SHP77 treated with DMSO at 0.1 percent for 48 hours (cell line): Measurements from ENCODE around the gene PDZK1IP1.
A peak's percentile ranks its signal among the peaks of the same experiment; 100 is the strongest.
"Not testable (repeated sequence)": the region's sequence is repeated elsewhere in the genome, so short reads cannot be mapped to it uniquely, and the experiment has no call there.

Experiments used
- DNase-seq: peaks from one replicate; lab custom pipeline; 2025; lab: John Stamatoyannopoulos, UW

Gene PDZK1IP1

DNA sequence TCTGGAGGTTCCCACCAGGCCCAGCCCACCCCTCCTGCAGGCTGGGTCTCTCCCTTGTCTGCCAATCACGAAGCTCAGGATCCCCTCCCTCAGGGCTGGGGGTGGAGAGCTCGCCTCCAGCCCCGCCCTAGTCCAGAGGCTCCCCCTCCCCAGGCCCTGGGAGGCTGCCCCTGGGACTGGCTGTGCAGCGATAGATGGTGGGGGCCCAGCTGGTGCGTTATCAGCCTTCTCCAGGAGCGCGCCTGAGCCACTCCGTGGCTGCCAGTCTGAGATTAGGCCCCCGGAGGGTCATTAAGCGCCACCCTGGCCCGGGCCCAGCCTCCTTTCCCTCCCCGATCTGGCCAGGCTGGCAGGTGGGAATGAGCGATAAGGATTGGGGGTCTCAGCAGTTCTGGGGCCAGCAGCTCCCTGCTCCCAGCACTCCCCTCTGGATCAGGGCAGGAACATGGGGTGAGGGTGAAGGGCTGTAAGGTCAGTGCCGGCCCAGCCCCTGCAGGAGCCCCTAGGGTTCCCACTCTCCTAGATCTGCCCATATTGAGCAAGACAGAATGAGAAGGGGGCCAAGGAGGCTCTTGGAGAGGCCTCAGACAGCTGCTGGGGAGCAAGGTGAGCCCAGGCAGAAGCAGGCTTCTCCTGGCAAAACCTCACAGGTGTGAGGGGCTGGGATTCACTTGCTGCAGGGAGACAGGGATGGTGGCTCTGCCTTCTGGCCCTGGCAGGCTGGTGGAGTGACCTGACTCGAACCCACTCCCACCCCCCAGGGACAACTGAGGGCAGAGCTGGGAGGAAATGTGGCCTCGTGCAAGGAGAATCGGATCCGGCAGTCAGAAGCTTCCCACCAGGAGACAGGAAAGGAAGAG is 8.5 kb downstream of the PDZK1IP1 start:
- no peak for DNase-seq

DNA sequence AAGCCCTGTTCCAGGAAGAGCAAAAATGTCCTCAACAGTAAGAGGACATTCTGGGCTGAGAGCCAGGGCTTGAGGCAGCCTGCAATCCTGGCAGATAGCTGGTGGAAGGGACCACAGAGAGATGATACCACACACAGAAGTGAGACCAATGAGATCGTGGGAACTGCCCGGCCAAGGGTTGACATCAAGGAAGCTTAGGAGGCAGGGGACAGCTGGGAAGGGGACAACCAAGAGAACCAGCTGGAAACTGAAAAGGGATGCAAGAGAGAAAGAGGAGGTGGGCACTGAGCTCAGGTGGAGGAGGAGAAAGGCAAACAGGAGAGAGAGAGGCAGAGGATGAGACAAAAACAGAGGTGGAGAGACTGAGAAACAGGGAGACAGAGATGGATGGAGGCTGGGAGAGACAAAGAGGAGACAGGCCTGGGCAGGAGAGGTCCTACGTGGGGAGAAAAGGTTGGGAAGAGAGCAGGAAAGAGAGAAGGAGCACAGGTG is 9.2 kb downstream of the PDZK1IP1 start:
- DNase-seq: no peak

DNA sequence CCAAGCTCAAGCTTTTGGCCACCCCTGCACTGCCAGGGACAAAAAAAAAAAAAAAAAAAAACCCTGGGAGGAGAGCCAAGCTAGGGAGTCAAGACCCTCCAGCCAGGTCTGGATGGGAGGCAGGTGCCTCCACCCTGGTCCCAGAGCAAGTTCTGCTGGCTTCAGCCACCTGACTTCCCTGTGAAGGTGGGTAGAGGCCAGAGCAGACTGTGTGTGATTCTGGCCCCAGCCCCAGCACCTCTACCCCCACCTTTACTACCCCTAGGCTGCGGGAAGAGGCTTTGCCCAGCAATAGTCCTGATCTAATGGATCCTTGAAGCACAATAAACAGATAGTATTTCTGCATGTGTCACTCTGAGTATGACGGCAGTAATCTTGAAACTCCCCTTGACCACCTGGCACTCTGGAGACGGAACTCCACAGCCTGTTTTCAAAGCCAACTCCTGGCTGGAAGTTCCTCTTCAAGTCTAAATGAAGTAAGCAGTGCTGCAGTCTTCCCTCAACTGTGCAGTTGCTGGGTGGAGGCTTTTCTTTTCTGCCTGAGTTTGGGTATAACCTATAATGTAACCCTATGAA is 9.8 kb downstream of the PDZK1IP1 start:
- no peak for DNase-seq

DNA sequence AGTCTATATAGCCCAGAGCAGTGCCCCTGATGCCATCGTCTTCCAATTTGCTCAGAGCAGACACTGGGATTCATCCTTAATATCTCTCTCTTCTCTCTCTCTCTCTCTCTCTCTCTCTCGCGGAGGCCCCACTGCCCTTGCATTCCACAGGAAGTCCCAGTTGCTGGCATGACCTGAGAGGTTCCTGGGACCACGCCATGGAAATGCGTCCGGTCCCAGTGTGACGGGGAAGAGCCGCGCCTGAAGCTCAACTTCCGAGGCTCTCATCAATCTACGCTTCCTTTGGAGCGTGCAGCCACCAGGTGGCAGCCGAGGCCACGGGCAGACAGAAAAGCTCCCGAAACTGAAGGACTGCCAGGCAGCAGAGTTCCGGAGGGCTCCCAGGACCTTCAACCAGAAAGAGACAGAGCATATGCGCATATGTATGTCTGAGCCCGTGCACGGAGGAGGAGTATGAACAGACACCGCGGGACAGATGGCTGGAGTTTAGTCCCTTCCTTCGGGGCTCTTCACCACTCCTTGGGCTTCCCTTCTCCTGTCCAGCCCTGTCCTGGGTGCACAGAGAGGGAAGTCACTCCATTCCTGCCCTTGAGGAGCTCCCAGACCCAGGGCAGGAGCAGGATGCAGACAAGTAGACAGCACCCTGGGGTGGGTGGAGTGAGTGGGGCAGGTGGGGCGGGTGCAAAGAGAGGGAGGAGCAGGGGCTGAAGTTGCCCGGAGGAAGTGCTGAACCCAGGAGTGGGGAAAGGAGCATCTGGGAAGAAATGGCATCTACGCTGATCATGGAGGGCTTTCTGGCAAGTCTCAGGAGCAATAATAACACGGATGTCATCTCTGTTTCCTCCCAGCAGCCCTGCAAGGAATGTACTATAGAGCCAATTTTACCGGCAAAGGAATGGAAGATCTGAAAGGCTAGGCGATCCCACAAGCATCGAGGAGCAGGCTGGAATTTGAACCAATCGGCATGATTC is 10.5 kb downstream of the PDZK1IP1 start:
- peak; percentile 62 for DNase-seq

DNA sequence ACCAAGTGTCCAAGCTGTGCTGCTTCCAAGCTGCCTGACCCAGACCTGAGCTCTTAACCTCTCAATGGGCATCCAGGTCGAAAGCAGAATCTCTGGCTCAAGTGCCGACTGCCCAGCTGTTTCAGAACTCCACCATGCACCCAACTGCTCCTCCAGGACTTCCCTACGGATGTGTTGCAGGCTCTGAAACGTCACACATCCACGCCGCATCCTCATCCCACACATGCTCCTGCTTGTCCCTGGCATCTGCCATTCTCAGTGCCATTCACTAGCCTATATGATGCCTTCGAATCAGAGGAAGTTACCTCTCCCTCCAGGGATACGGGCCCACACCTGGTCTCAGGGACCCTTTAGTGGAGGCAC is 11.2 kb downstream of the PDZK1IP1 start:
- DNase-seq: no peak

DNA sequence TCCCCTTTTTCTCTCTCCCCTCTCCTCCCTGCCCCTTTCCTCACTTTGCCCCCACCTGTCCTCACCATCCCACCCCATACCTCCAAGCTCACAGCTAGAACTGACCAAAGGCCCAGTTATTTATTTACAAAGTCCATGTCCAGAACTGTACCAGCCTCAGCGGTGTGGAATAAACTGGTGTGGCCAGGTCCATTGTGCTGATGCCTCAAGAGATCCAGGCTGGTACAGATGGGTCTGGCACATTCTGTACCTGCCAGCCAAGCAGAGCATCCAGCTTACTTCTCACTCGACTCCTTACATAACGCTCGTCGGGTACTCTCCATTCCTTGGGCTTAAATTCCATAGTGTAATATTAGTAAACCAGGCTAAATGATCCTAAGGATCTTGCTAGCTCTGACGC is 11.8 kb downstream of the PDZK1IP1 start:
- DNase-seq: no peak

DNA sequence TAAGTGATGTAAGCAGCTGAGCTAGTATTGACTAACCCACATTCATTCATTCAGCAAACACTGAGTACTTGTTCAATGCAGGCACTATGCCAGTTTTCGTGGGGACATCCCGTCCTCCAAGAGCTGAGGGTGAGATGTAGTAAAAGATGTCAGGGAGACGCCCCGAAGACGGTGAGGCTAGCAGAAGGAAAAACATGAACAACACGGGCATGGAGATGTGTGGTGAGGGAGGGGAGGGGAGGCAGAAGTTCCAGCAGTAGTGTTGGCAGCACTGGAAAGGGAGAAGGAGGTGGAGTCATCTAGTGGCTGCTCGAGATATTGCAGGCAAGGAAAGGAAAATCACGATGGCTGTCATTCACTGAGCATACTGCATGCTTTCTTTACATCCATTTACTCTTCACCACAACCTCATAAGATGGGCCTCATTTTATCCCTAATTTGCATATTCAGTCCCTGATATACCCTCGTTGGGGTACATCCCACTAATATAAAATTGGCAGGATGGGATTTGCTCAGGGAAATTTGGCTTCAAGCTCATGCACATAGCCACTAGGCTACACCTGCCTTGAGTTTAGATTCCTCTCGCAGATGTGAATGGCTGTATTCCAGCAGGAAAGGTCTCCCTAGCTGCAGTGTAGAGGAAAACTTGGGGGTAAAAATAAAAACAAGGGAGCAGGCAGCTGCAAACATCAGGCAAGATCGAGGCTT is 14.5 kb downstream of the PDZK1IP1 start:
- DNase-seq: no peak

DNA sequence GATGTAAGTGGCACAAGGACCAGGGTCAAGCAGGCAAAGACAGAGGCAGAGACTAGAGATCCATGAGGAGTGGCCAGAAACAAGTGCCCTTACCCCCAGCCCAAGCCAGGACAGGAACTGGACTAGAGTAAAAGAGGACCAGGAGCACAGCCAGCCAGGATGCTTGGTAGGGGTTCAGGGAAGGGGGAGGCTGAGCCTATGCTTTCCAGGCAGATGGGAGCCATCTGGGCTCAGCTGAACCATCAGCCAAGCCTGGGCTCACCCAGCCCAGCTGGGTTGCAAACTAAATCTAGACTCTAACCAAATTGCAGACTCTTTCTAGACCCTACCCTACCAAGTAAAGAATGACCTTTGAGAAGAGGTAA is 15.2 kb downstream of the PDZK1IP1 start:
- no peak for DNase-seq

DNA sequence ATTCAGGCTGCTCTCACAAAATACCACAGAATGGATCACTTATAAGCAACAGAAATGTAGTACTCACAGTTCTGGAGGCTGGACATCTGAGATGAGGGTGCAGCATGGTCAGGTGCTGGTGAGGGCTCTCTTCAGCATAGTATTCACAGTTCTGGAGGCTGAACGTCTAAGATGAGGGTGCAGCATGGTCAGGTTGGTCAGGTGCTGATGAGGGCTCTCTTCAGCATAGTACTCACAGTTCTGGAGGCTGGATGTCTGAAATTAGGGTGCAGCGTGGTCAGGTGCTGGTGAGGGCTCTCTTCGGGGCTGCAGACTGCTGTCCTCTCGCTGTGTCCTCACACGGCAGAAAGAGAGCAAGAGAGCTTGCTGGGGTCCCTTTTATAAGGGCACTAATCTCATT is 17.1 kb downstream of the PDZK1IP1 start:
- DNase-seq: no peak

DNA sequence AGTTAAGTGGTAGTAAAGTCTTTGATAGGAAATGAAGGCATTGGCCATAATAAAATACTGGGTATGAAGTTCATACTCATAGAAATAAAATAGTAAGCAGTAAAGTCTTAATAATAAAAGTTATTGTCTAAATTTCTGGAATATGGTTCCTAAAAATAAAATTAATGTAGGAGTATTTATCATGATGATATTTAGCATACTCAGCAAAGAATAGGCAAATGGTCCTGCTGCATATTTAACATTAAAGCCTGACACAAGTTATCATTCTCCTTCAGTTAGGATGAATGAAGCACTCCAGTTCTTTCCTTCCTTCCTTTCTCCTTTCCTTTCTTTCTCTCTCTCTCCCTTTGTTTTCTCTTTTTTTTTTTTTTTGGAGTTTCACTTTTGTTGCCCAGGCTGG is 25.3 kb downstream of the PDZK1IP1 start:
- DNase-seq: no peak

DNA sequence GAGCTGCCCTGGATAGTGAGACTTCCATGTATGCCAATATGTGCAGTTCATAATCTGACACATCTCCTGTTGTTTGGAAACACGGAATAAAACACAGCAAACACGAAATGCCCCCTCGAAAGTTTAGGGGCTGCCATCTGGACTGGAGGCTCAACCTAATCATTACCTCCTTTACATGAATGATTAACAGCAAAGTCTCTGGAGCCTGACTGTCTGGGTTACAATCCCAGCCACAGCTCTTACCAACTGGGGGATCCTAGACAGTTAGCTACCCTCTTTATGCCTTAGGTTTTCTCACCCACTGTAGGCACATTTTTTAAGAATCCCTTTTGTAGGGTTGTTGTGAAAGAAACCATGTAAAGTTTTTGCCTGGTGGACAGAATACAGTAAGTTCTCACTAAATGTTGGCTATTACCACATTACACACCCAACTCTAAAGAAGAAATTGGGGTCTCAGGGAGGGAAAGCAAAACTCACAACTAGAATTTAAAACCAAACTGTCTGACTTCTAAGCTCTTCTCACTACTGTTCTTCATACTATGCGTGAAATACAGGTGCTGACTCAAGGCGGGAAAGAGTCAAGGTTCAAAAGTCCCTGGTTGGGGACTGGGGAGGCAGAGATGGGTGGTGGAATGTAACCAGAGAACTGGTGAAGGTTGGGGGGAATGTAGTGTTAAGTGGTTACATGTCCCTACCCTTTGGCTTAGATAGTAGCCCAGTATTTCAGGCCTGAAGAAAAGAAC is 28.4 kb downstream of the PDZK1IP1 start:
- no peak for DNase-seq

DNA sequence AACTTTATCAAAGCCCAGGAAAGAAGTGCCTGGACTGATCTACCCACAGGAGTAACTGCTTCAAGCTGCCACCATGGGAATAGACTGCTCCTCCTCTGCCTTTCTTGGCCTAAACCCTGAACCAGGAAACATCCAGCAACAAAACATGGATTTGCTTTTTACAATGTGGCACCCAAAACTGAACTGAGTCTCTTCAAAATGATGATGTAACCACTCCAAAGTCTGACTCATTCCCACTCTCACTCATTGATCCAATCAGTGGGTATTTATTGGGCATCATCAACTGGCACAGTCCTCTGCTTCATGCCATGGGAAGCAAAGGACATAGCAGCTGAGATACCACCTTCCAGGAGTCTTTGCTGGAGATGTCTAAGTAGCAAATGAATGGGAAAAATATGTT is 29.1 kb downstream of the PDZK1IP1 start:
- no peak for DNase-seq

DNA sequence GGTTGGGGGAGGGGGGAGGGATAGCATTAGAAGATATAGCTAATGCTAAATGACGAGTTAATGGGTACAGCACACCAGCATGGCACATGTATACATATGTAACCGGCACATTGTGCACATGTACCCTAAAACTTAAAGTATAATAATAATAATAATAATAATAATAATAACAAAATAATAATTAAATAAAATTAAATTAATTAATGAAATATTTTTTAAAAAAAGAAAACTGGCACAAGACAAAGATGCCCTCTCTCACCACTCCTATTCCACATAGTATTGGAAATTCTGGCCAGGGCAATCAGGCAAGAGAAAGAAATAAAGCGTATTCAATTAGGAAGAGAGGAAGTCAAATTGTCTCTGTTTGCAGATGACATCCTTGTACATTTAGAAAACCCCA is 31.9 kb downstream of the PDZK1IP1 start:
- DNase-seq: not testable (repeated sequence)

DNA sequence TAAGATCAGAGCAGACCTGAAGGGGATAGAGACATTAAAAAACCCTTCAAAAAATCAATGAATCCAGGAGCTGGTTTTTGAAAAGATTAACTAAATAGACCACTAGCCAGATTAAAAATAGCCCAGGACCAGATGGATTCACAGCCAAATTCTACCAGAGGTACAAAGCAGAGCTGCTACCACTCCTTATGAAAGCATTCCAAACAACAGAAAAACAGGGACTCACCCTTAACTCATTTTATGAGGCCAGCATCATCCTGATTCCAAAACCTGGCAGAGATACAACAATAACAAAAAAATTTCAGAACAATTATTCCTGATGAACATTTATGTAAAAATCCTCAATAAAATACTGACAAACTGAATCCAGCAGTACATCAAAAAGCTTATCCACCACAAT is 33.4 kb downstream of the PDZK1IP1 start:
- DNase-seq: not testable (repeated sequence)

DNA sequence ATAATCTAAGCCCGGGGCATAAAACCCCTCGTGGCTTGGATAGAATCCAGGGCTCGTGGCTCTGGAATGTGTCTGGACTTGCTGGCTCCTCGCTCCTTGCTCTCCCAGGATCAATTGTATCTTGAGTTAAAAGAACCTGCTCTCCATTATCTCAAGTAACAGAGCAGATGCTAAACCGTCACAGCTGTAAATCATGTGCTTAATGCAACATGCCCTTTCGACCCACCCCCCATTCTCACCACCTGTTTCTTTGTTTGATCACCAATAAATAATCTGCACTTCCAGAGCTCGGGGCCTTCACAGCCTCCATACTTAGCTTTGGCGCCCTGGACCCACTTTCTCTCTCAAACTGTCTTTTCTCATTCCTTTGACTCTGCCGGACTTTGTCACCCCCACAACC is 40.7 kb downstream of the PDZK1IP1 start:
- not testable (repeated sequence) for DNase-seq

DNA sequence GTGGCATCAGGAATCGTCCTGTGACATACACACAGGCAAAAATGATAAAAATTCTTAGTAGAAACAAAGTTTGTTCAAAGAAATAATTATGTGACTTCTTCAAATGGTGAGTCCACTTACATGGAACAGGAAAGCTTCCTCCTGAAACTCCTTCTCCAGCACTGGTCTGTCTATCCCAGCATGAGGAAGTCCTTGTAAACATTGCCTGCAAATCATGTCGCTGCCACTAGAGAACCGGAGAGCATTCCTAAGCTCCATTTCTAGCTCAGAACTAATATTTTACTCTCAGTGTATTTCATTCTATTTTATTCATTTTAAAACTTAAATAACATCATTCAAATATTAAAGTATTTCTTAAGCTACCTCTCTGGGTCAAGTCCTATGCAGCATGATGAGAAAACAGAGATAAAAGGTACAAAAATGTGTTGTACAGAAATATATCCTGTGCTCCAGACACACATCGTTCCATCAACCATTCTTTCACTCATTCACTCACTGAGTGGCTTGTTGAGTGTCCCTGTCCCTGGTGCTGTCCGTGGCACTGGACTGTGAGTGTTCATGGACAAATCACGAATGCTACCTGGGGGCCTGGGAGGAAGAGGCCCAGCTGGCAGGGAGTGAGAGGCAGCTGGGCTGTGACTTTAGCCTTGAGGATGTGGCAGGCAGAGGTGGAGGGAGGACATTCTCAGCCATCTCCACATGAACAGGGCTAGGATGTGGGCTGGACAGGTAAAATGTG is 42.6 kb downstream of the PDZK1IP1 start:
- DNase-seq: no peak

DNA sequence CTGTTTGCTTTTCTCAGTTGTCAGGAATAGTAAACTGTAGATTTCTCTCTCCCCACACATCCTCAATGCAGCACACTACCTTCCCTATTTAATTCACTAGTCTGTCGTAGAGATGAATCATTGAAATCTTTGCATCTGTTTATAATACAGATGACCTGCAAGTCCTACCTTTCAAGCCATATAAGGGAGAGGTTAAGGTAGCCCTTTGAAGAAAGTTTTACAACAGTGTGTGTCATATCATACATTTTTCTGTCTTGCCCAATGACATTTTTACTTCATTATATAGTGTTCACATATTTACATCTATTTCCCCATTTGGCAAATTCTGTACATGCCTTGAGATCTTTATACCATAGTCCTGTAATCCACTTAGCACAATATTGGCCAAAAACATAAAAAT is 43.3 kb downstream of the PDZK1IP1 start:
- not testable (repeated sequence) for DNase-seq

DNA sequence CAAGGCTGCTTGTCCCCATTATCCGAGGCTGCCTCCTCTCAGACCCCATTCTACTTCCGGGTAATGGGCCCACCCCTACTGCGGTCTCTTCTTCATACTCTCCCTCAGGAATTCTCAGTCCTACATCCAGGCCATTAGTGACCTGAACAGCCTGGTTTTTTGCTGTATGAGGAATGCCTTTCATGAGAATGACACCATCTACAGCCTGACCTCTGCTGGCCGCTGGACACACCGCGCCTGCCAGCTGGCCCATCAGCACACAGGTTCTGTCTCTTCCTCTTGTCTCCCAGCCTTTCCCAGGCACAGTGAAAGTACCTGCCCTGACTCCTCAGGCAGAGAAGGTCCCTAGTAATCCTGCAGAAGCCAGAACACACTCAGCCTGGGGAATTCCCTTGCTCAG is 46.2 kb downstream of the PDZK1IP1 start:
- DNase-seq: not testable (repeated sequence)

DNA sequence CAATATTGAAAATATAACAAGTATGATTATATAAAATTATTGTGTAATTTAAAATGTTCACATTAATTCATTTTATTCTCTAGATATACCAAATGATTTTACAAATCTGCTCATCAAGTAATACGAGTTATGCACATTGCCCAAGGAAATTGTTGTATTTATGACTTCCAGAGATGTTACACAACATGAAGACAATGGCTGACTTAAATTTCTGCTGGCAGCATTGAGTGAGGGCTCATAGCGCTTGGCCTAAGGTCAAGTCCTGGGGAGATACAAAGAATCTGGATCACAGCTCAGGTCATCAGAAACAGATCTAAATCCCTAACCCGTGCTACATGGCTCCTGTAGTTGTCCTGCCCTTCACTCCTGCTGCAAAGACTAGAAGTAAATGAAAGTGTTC is 49.5 kb downstream of the PDZK1IP1 start:
- not testable (repeated sequence) for DNase-seq

DNA sequence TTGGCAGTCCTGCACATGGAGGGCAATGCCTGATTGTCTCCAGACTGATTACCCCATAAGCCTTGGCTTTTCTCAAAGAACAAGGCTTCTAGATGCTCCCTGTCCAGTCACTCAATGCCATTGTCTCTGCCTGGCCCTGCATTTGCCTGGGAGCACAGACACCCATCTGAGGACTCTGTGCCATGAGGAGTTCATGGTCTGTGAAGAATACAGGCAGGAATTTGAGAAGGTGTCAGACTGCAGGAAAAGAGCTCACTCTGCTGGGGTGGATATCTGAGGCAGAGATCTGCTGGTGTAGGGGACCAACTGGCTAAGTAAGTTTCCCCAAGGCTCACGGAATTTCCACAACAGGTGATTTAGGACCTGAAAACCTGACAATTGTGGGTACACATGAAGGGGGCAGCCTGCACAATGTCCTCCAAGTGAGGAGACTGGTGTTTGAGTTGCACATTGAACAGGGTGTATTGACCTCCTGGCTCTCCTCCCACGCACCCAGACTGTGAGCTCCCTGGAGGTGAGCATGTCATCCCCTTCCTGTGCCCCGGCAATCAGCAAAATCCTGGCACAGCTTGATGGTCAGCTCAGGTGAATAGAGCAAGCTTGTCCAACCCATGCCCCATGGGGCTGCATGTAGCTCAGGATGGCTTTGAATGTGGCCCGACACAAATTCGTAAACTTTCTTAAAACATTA is 51.8 kb downstream of the PDZK1IP1 start:
- DNase-seq: no peak
